ENCODE results near the gene PROCA1. TPM values are rescaled to one million over a fixed set of nuclear protein-coding genes. Genes with fewer than 3 reads are reported as not detected.

The PROCA1 gene
- total and polyA plus RNA-seq, 3 donors from 2014 or later: 90.2 to 322 (median 286) TPM

- DNase-seq: no peak
- no peaks in the 10 kb centered on the region for H3K4me1 ChIP-seq
- no peaks in the 10 kb centered on the region for H3K9me3 ChIP-seq
- no peaks in the 10 kb centered on the region for H3K36me3 ChIP-seq (ENCODE audit: low read depth, missing control alignments)
- no peak for TF ChIP-seq CTCF (IDR thresholded peaks at IDR 0.05)
- TF ChIP-seq POLR2A (IDR thresholded peaks at IDR 0.05): no peak
- no peaks in the 10 kb centered on the region for H3K27me3 ChIP-seq
- H3K4me3 ChIP-seq: no peak overlapping the region
- 55 to 68% methylated on average over 3 of the region's 3 CpGs for WGBS, 2 donors
- intact Hi-C loops (cut with DNase I; ENCODE audit: low total_unique reads): no loop called here
- no peak overlapping the region for H3K27ac ChIP-seq
Measured at GRCh38 chr17:28702752-28703150, 8.9 kb downstream of the PROCA1 start.

GRCh38 chr17:28702026-28702751 is 9.5 kb downstream of the PROCA1 start:
- H3K36me3 ChIP-seq (ENCODE audit: low read depth, missing control alignments): no peaks in the 10 kb centered on the region

GRCh38 chr17:28700830-28701492 is 10.7 kb downstream of the PROCA1 start:
- no peak for DNase-seq
- Histone ChIP-seq H3K9me3 (no peaks in the 10 kb centered on the region), H3K36me3 (ENCODE audit: low read depth, missing control alignments) (no peaks in the 10 kb centered on the region), H3K4me1 (no peaks in the 10 kb centered on the region), H3K27me3 (no peaks in the 10 kb centered on the region), H3K4me3 (no peak overlapping the region), H3K27ac (no peak overlapping the region)
- intact Hi-C loops (cut with DNase I; ENCODE audit: low total_unique reads): no loop called here
- TF ChIP-seq CTCF (IDR thresholded peaks at IDR 0.05) (no peak), POLR2A (IDR thresholded peaks at IDR 0.05) (no peak)
- WGBS, 2 donors: 86 to 93% methylated on average over 7 to 10 of the region's 10 CpGs

More at GRCh38 chr17:28702026-28702751, 9.5 kb downstream of the PROCA1 start:
- no peak for DNase-seq
- Histone ChIP-seq H3K27me3 (no peaks in the 10 kb centered on the region), H3K9me3 (no peaks in the 10 kb centered on the region), H3K4me1 (no peaks in the 10 kb centered on the region), H3K27ac (no peak overlapping the region), H3K4me3 (no peak overlapping the region)
- intact Hi-C loops (cut with DNase I; ENCODE audit: low total_unique reads): no loop called here
- no peak for TF ChIP-seq POLR2A (IDR thresholded peaks at IDR 0.05)
- no peak for TF ChIP-seq CTCF (IDR thresholded peaks at IDR 0.05)
- WGBS, 2 donors: 71 to 88% methylated on average over 10 of the region's 10 CpGs

GRCh38 chr17:28700278-28700677 is 11.4 kb downstream of the PROCA1 start:
- WGBS, 2 donors: 76 to 93% methylated on average over 3 to 8 of the region's 8 CpGs
- intact Hi-C loops (cut with DNase I; ENCODE audit: low total_unique reads): no loop called here
- Histone ChIP-seq H3K9me3 (no peaks in the 10 kb centered on the region), H3K27me3 (no peaks in the 10 kb centered on the region), H3K36me3 (ENCODE audit: low read depth, missing control alignments) (no peaks in the 10 kb centered on the region), H3K27ac (no peak overlapping the region), H3K4me1 (no peaks in the 10 kb centered on the region), H3K4me3 (no peak overlapping the region)
- TF ChIP-seq POLR2A (IDR thresholded peaks at IDR 0.05) (no peak), CTCF (IDR thresholded peaks at IDR 0.05) (no peak)
- DNase-seq: no peak
